H1 (cell line): ENCODE data around the gene RNF144A. TPM values are rescaled to one million over a fixed set of nuclear protein-coding genes. Genes with fewer than 3 reads are reported as not detected.

Experiments used
- CTCF ChIA-PET: fragments of 300-600 bp; sonication (Branson Sonifier 250); formaldehyde crosslinking; loops from one replicate; lab custom pipeline; 2021; ENCODE audit not compliant: partially characterized antibody; lab: Charles Lee
- POLR2A ChIA-PET: fragments of 300-600 bp; sonication (Branson Sonifier 250); formaldehyde crosslinking; loops from one replicate; lab custom pipeline; 2021; ENCODE audit warnings: inconsistent platforms; ENCODE audit not compliant: partially characterized antibody; lab: Charles Lee
- DNase-seq, 2 experiments: peaks; one replicate each; pipeline versions ENCODE4 v3.0.0 to v3.0.0-alpha.2; 2010 to 2022; ENCODE audit warnings: low spot score in 2 of 2, low read depth in 1 of 2, mixed read lengths in 1 of 2
- FAIRE-seq: peaks from 2 replicates; lab custom pipeline; 2011; peaks lifted over from hg19 to GRCh38; lab: Jason Lieb, UNC
- H2AFZ ChIP-seq: 2 replicates; pipeline ENCODE4 v1.8.1; 2012; ENCODE audit warnings: low read length, inconsistent platforms
- H2AK5ac ChIP-seq: 2 replicates; pipeline ENCODE4 v1.6.1; 2013; ENCODE audit warnings: low read depth, low read length
- H2BK120ac ChIP-seq: replicated peaks from 2 replicates; pipeline ENCODE3; 2013; ENCODE audit warnings: low read depth, low read length, inconsistent platforms
- H2BK12ac ChIP-seq: 2 replicates; pipeline ENCODE4 v1.6.1; 2013; ENCODE audit warnings: low read depth, low read length
- H2BK15ac ChIP-seq: 2 replicates; pipeline ENCODE4 v1.6.1; 2013; ENCODE audit warnings: low read length
- H2BK20ac ChIP-seq: 2 replicates; pipeline ENCODE4 v1.6.1; 2013; ENCODE audit warnings: low read length
- H2BK5ac ChIP-seq: 2 replicates; pipeline ENCODE4 v1.6.1; 2013; ENCODE audit warnings: low read depth, low read length
- H3K14ac ChIP-seq: 2 replicates; pipeline ENCODE4 v1.6.1; 2013; ENCODE audit warnings: inconsistent platforms; ENCODE audit not compliant: insufficient read length
- H3K18ac ChIP-seq: 2 replicates; pipeline ENCODE4 v1.6.1; 2013; ENCODE audit warnings: low read length; ENCODE audit errors: extremely low read depth
- H3K23ac ChIP-seq: 2 replicates; pipeline ENCODE4 v1.6.1; 2013; ENCODE audit warnings: inconsistent platforms; ENCODE audit not compliant: insufficient read length
- H3K23me2 ChIP-seq: 2 replicates; pipeline ENCODE4 v1.6.1; 2013; ENCODE audit warnings: low read depth, low read length
- H3K27ac ChIP-seq: 2 replicates; pipeline ENCODE4 v1.6.1; 2011; ENCODE audit warnings: low read depth, low read length, inconsistent platforms
- H3K27me3 ChIP-seq, 4 experiments: replicated peaks in 1 of 4; 1 replicate in 1 of 4; 2 replicates in 3 of 4; pipeline versions ENCODE4 v1.6.1 to v1.8.1; 2011 to 2013; ENCODE audit warnings: low read length in 3 of 4, mild to moderate bottlenecking in 3 of 4, inconsistent platforms in 2 of 4, mixed read lengths in 2 of 4, moderate library complexity in 1 of 4; ENCODE audit not compliant: control insufficient read depth in 3 of 4, insufficient read depth in 3 of 4; ENCODE audit errors: extremely low read depth in 1 of 4
- H3K36me3 ChIP-seq, 4 experiments: 2 replicates each; pipeline versions ENCODE4 v1.6.1 to v1.8.1; 2011 to 2013; ENCODE audit warnings: mild to moderate bottlenecking in 4 of 4, low read length in 3 of 4, moderate library complexity in 2 of 4, control low read depth in 1 of 4, inconsistent platforms in 1 of 4; ENCODE audit not compliant: insufficient read depth in 4 of 4, control insufficient read depth in 2 of 4
- H3K4ac ChIP-seq: replicated peaks from 2 replicates; pipeline ENCODE3; 2013; ENCODE audit warnings: low read length, low read depth, mixed read lengths, inconsistent platforms; ENCODE audit not compliant: insufficient read length
- H3K4me1 ChIP-seq, 4 experiments: replicated peaks in 1 of 4; 1 replicate in 1 of 4; 2 replicates in 3 of 4; pipeline versions ENCODE4 v1.6.1 to v1.8.1; 2011 to 2013; ENCODE audit warnings: low read length in 3 of 4, inconsistent platforms in 2 of 4, mixed read lengths in 1 of 4; ENCODE audit not compliant: insufficient read depth in 4 of 4, control insufficient read depth in 3 of 4
- H3K4me2 ChIP-seq, 2 experiments: 2 replicates each; pipeline versions ENCODE4 v1.6.1 to v1.8.1; 2011 to 2013; ENCODE audit warnings: low read depth in 2 of 2, low read length in 2 of 2, control low read depth in 1 of 2, inconsistent platforms in 1 of 2, mild to moderate bottlenecking in 1 of 2; ENCODE audit not compliant: insufficient read depth in 1 of 2
- H3K4me3 ChIP-seq, 4 experiments: fragments of 200-600, 300-600 bp in 1 of 4; sonication (generic), shearing (Covaris generic), sonication (Bioruptor Twin) in 1 of 4; 2 replicates each; pipeline versions ENCODE4 v1.5.1 to v1.8.1; 2011 to 2016; ENCODE audit warnings: low read length in 4 of 4, low read depth in 3 of 4, control low read depth in 2 of 4, inconsistent platforms in 2 of 4, mild to moderate bottlenecking in 2 of 4, mixed read lengths in 1 of 4, moderate library complexity in 1 of 4; ENCODE audit not compliant: insufficient read depth in 2 of 4; ENCODE audit errors: extremely low read depth in 1 of 4
- H3K56ac ChIP-seq: replicated peaks from 2 replicates; pipeline ENCODE3; 2013; ENCODE audit warnings: low read depth, mild to moderate bottlenecking, mixed read lengths, low read length, inconsistent platforms; ENCODE audit not compliant: insufficient read length
- H3K79me1 ChIP-seq: 2 replicates; pipeline ENCODE4 v1.6.1; 2013; ENCODE audit warnings: low read depth, low read length, control low read depth
- H3K79me2 ChIP-seq, 2 experiments: 2 replicates each; pipeline versions ENCODE4 v1.6.1 to v1.8.1; 2012 to 2013; ENCODE audit warnings: low read length in 2 of 2, mild to moderate bottlenecking in 2 of 2, inconsistent platforms in 1 of 2; ENCODE audit not compliant: insufficient read depth in 2 of 2, control insufficient read depth in 1 of 2
- H3K9ac ChIP-seq, 4 experiments: replicated peaks in 1 of 4; 1 replicate in 1 of 4; 2 replicates in 3 of 4; pipeline versions ENCODE4 v1.6.1 to v1.8.1; 2011 to 2013; ENCODE audit warnings: low read depth in 3 of 4, low read length in 3 of 4, control low read depth in 2 of 4, mild to moderate bottlenecking in 2 of 4, moderate library complexity in 2 of 4, inconsistent platforms in 1 of 4; ENCODE audit errors: extremely low read depth in 1 of 4
- H3K9me3 ChIP-seq, 2 experiments: 2 replicates each; pipeline versions ENCODE4 v1.6.1 to v1.8.1; 2012 to 2013; ENCODE audit warnings: mild to moderate bottlenecking in 2 of 2, moderate library complexity in 2 of 2, control low read depth in 1 of 2, inconsistent platforms in 1 of 2, low read depth in 1 of 2, low read length in 1 of 2, mixed read lengths in 1 of 2; ENCODE audit not compliant: insufficient read depth in 2 of 2
- H4K20me1 ChIP-seq, 2 experiments: replicated peaks in 1 of 2; 2 replicates each; pipeline versions ENCODE3 to v1.8.1; 2011 to 2013; ENCODE audit warnings: inconsistent platforms in 2 of 2, low read length in 2 of 2, mild to moderate bottlenecking in 1 of 2; ENCODE audit not compliant: insufficient read depth in 2 of 2, control insufficient read depth in 1 of 2
- H4K5ac ChIP-seq: 2 replicates; pipeline ENCODE4 v1.6.1; 2013; ENCODE audit warnings: low read length, low read depth, mixed read lengths, inconsistent platforms; ENCODE audit not compliant: insufficient read length
- H4K8ac ChIP-seq: 2 replicates; pipeline ENCODE4 v1.8.0; 2013; ENCODE audit warnings: mild to moderate bottlenecking, moderate library complexity, low read length, inconsistent platforms; ENCODE audit not compliant: insufficient read depth; ENCODE audit errors: extremely low read depth
- H4K91ac ChIP-seq: replicated peaks from 2 replicates; pipeline ENCODE3; 2013; ENCODE audit warnings: low read length, mixed read lengths, inconsistent platforms; ENCODE audit not compliant: insufficient read length
- ASH2L ChIP-seq: fragments of 200-600, 300-600 bp; sonication (generic); IDR thresholded peaks from one replicate; pipeline ENCODE4 v1.7.1; 2017; ENCODE audit warnings: low read length
- ATF2 ChIP-seq: IDR thresholded peaks from 2 replicates; pipeline ENCODE4 v1.6.1; 2012; ENCODE audit warnings: low read length, inconsistent platforms
- CBX5 ChIP-seq: fragments of 300-800, 300-1000 bp; sonication (generic); IDR thresholded peaks from 2 replicates; pipeline ENCODE4 v1.7.1; 2016; ENCODE audit warnings: antibody characterized with exemption, low read length, low read depth
- CHD1 ChIP-seq: IDR thresholded peaks from 2 replicates; pipeline ENCODE4 v1.6.1; 2012; ENCODE audit warnings: low read depth, low read length, improper control_type of control experiment
- EP300 ChIP-seq, 2 experiments: IDR thresholded peaks; 1 replicate in 1 of 2; 2 replicates in 1 of 2; pipeline ENCODE4 v1.6.1; 2011 to 2012; ENCODE audit warnings: low read depth in 2 of 2, low read length in 2 of 2, mild to moderate bottlenecking in 2 of 2, borderline replicate concordance in 1 of 2, inconsistent platforms in 1 of 2, moderate library complexity in 1 of 2
- MAX ChIP-seq: IDR thresholded peaks from 2 replicates; pipeline ENCODE4 v1.6.1; 2012; ENCODE audit warnings: inconsistent platforms
- RAD21 ChIP-seq, 2 experiments: IDR thresholded peaks in 1 of 2; conservative IDR thresholded peaks in 1 of 2; 2 replicates each; pipeline ENCODE4 v1.6.1; 2011; ENCODE audit warnings: low read depth in 2 of 2, low read length in 2 of 2, improper control_type of control experiment in 1 of 2, inconsistent platforms in 1 of 2, mild to moderate bottlenecking in 1 of 2, moderate library complexity in 1 of 2
- SAP30 ChIP-seq: fragments of 300-600 bp; sonication (generic); IDR thresholded peaks from 2 replicates; pipeline ENCODE4 v1.7.1; 2012; ENCODE audit warnings: low read length, moderate library complexity, mild to moderate bottlenecking, inconsistent platforms; ENCODE audit not compliant: insufficient read depth, insufficient replicate concordance
- SIRT6 ChIP-seq: IDR thresholded peaks from one replicate; pipeline ENCODE4 v1.7.1; 2012; ENCODE audit warnings: low read length, inconsistent platforms
- SIX5 ChIP-seq: IDR thresholded peaks from 2 replicates; pipeline ENCODE4 v1.6.1; 2011; ENCODE audit warnings: mild to moderate bottlenecking, low read depth, low read length
- SP2 ChIP-seq: IDR thresholded peaks from 2 replicates; pipeline ENCODE4 v1.6.1; 2012; ENCODE audit warnings: mild to moderate bottlenecking, low read length, inconsistent platforms
- TAF7 ChIP-seq: optimal IDR thresholded peaks from 2 replicates; pipeline ENCODE3; 2011; ENCODE audit warnings: low read depth, mild to moderate bottlenecking, inconsistent platforms, low read length, moderate library complexity, borderline replicate concordance
- WGBS, 2 experiments: shearing (Covaris generic) in 1 of 2; methylation state at CpG; one replicate each; pipeline versions ENCODE4 v1.1.6 to v1.1.7; 2013 to 2015; ENCODE audit warnings: low lambda C conversion rate in 2 of 2, mixed read lengths in 2 of 2, inconsistent platforms in 1 of 2, low coverage in 1 of 2, missing lambda C conversion rate in 1 of 2; ENCODE audit not compliant: insufficient replicate concordance in 2 of 2, insufficient coverage in 1 of 2, insufficient read length in 1 of 2; ENCODE audit errors: extremely low coverage in 1 of 2, missing lambda C conversion rate in 1 of 2; 5-methylcytosine and 5-hydroxymethylcytosine counted together
- polyA plus RNA-seq, 7 experiments: library from polyadenylated mRNA; depleted of rRNA in 3 of 7; stranded (reverse) in 5 of 7; unstranded in 2 of 7; fragments of >200 nt in 5 of 7; fragments of 200-250 nt in 2 of 7; gene quantifications; 1 replicate in 5 of 7; 2 replicates in 1 of 7; 4 replicates in 1 of 7; pipeline versions ENCODE4 v1.2.1 to v1.2.3, GENCODE V29; 2011 to 2013; ENCODE audit warnings: missing spikeins in 2 of 7, mixed read lengths in 2 of 7
- total RNA-seq: library from RNA; stranded (reverse); fragmentation: NEBNext Ultra II Directional; extraction: Animal tissue kit (Norgen Biotek cat#: 25700); gene quantifications from 2 replicates; pipeline ENCODE4 v1.2.1, GENCODE V29; 2021

Gene RNF144A
- total and polyA plus RNA-seq, 2 of the 8 experiments (the other 6 are each of a cell fraction or from before 2014, with no cell fraction given) = 14.0 to 15.0 TPM

DNA sequence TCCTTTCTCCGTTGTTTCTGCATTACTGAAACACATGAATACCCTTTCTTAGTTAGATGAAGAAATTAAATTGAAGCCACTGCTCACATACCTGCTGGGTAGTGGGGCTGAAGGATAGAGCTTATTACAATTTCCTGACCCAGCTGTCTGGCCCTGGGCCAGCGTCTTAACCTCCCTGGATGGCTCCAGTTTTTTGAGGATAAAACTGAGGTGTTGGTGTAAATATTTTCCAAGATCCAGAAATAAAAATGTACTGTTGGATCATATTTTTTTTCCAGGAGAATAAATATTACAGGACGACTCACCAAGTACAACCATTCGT, 3.5 kb downstream of the RNF144A start:
- no peaks in the 10 kb centered on the region for H3K36me3 ChIP-seq
- H3K18ac ChIP-seq = no peak overlapping the region
- H3K56ac ChIP-seq = no peak overlapping the region
- WGBS, 2 experiments = 73% methylated on average over 4 of the region's 4 CpGs; no CpG with 5 or more reads in 1 of the 2 experiments
- peaks cover 2 to 8% of the 10 kb centered on the region in 2 experiments for H4K20me1 ChIP-seq
- FAIRE-seq = no peak
- peaks cover 6% of the 10 kb centered on the region for H3K23me2 ChIP-seq
- H4K91ac ChIP-seq = no peak overlapping the region
- no peak overlapping the region for H2BK120ac ChIP-seq
- no peak overlapping the region for H2BK12ac ChIP-seq
- H2AFZ ChIP-seq = no peak overlapping the region
- no peak overlapping the region for H2BK20ac ChIP-seq
- H3K79me2 ChIP-seq = peaks cover 0 to 16% of the 10 kb centered on the region in 2 experiments; a peak in 2 of 4 replicates
- H3K4me2 ChIP-seq = no peak overlapping the region
- H2AK5ac ChIP-seq = no peak overlapping the region
- no peak overlapping the region for H4K8ac ChIP-seq
- no peak for DNase-seq
- no peak overlapping the region for H3K23ac ChIP-seq
- no peak overlapping the region for H3K4ac ChIP-seq
- no peak overlapping the region for H2BK5ac ChIP-seq
- no peak overlapping the region for H3K14ac ChIP-seq
- CTCF ChIA-PET = interaction anchor here (0.6 to 3.9 kb wide), 15 partner anchors 9 to 114 kb away, joined by 3 to 16 read pairs (median 3); no protein-coding TSS in a partner anchor
- H4K5ac ChIP-seq = no peak overlapping the region
- H3K79me1 ChIP-seq = peaks cover 7% of the 10 kb centered on the region; the same call in 1 of the 2 replicates
- H3K27ac ChIP-seq = no peak overlapping the region
- H3K4me3 ChIP-seq = no peak overlapping the region
- no peak overlapping the region for H3K9ac ChIP-seq
- no peak overlapping the region for H2BK15ac ChIP-seq
- H3K9me3 ChIP-seq = no peaks in the 10 kb centered on the region
- POLR2A ChIA-PET = interaction anchor here (1.4 kb wide), 1 partner anchor 114 kb away, joined by 3 read pairs; no protein-coding TSS in a partner anchor
- H3K27me3 ChIP-seq = peaks cover 0 to 12% (median under 1%) of the 10 kb centered on the region in 4 experiments; a peak in 2 of 7 replicates
- peaks cover 3 to 10% (median 6%) of the 10 kb centered on the region in 4 experiments for H3K4me1 ChIP-seq
- TF ChIP-seq SIRT6 (no peak), EP300 (IDR thresholded peaks at IDR 0.05; ENCODE audit: borderline replicate concordance in 1 of 2, low read depth in 2 of 2, low read length in 2 of 2) (no peak), SP2 (no peak), TAF7 (no peak), CBX5 (no peak), SIX5 (no peak), MAX (no peak), ATF2 (no peak), CHD1 (no peak), RAD21 (IDR thresholded peaks at IDR 0.05 in 1 of 2, conservative IDR thresholded peaks at IDR 0.05 in 1 of 2; ENCODE audit: low read depth in 2 of 2, low read length in 2 of 2) (no peak), SAP30 (no peak), ASH2L (no peak)
